ENCODE results near the gene KDM3B. TPM values are rescaled to one million over a fixed set of nuclear protein-coding genes. Genes with fewer than 3 reads are reported as not detected.
"Not testable (repeated sequence)": the region's sequence is repeated elsewhere in the genome, so short reads cannot be mapped to it uniquely, and the experiment has no call there.

Gene KDM3B
- total RNA-seq = 10 to 100 TPM; 38.6 to 39.6 TPM

GRCh38 chr5:138352071-138352721, at the start of gene KDM3B:
Gene KDM3B (plus strand): TSS chr5:138352685. CDS start chr5:138352796, 111 bp downstream.
- intact Hi-C loops (cut with micrococcal nuclease) = loop anchor here (1.0 to 10.0 kb wide), 4 partner anchors 14 to 317 kb away; partner anchors contain the start of genes CDC23, FAM13B and FAM53C
- Mint-ChIP-seq H3K27ac (peak within 1 kb of the TSS; percentile 91), H3K36me3 (peaks cover 20% of the 10 kb centered on the region), H3K9me3 (peaks cover 12% of the 10 kb centered on the region), H3K4me3 (peak within 1 kb of the TSS; percentile 91), H3K27me3 (no peaks in the 10 kb centered on the region), H3K4me1 (ENCODE audit: low read depth) (peaks cover 30% of the 10 kb centered on the region)
- ChIA-PET POLR2A (interaction anchor here (0.9 to 8.9 kb wide), 7 partner anchors 13 to 191 kb away, joined by 4 to 105 read pairs (median 7); partner anchors contain the start of genes CDC23, CDC25C, EGR1 and ETF1), CTCF (interaction anchor here (0.7 to 5.8 kb wide), 50 partner anchors 8 to 597 kb away, joined by 3 to 192 read pairs (median 4); partner anchors contain the start of genes CDC23, CDC25C, EGR1 and ETF1)
- peak; percentile 95 for DNase-seq

GRCh38 chr5:138303372-138303771, 49.1 kb upstream of the KDM3B start:
- no peak overlapping the region for H3K27ac Mint-ChIP-seq
- intact Hi-C loops (cut with micrococcal nuclease) = no loop called here
- no peaks in the 10 kb centered on the region for H3K27me3 Mint-ChIP-seq
- DNase-seq = no peak
- CTCF ChIA-PET = no interaction called here
- no peaks in the 10 kb centered on the region for H3K4me1 Mint-ChIP-seq (ENCODE audit: low read depth)
- H3K9me3 Mint-ChIP-seq = no peaks in the 10 kb centered on the region
- no peaks in the 10 kb centered on the region for H3K36me3 Mint-ChIP-seq
- no peak overlapping the region for H3K4me3 Mint-ChIP-seq
- POLR2A ChIA-PET = no interaction called here

GRCh38 chr5:138305797-138306196, 46.7 kb upstream of the KDM3B start:
- CTCF ChIA-PET = interaction anchor here (0.6 kb wide), 1 partner anchor 46 kb away, joined by 3 read pairs; no protein-coding TSS in a partner anchor
- H3K27me3 Mint-ChIP-seq = no peaks in the 10 kb centered on the region
- no peak for DNase-seq
- intact Hi-C loops (cut with micrococcal nuclease) = no loop called here
- POLR2A ChIA-PET = no interaction called here
- no peaks in the 10 kb centered on the region for H3K36me3 Mint-ChIP-seq
- no peaks in the 10 kb centered on the region for H3K9me3 Mint-ChIP-seq
- H3K4me1 Mint-ChIP-seq (ENCODE audit: low read depth) = no peaks in the 10 kb centered on the region
- H3K27ac Mint-ChIP-seq = no peak overlapping the region
- no peak overlapping the region for H3K4me3 Mint-ChIP-seq

GRCh38 chr5:138315751-138316278, 36.7 kb upstream of the KDM3B start:
- H3K36me3 Mint-ChIP-seq = peaks cover 7% of the 10 kb centered on the region
- H3K4me3 Mint-ChIP-seq = no peak overlapping the region
- intact Hi-C loops (cut with micrococcal nuclease) = no loop called here
- DNase-seq = no peak
- H3K27ac Mint-ChIP-seq = no peak overlapping the region
- ChIA-PET CTCF (no interaction called here), POLR2A (no interaction called here)
- H3K4me1 Mint-ChIP-seq (ENCODE audit: low read depth) = no peaks in the 10 kb centered on the region
- no peaks in the 10 kb centered on the region for H3K27me3 Mint-ChIP-seq
- H3K9me3 Mint-ChIP-seq = no peaks in the 10 kb centered on the region

- POLR2A ChIA-PET = no interaction called here
- CTCF ChIA-PET = no interaction called here
- DNase-seq = no peak
- intact Hi-C loops (cut with micrococcal nuclease) = no loop called here
- no peaks in the 10 kb centered on the region for H3K27me3 Mint-ChIP-seq
- no peak overlapping the region for H3K27ac Mint-ChIP-seq
- peaks cover 7% of the 10 kb centered on the region for H3K36me3 Mint-ChIP-seq
- no peaks in the 10 kb centered on the region for H3K9me3 Mint-ChIP-seq
- H3K4me3 Mint-ChIP-seq = no peak overlapping the region
- no peaks in the 10 kb centered on the region for H3K4me1 Mint-ChIP-seq (ENCODE audit: low read depth)
Measured at GRCh38 chr5:138316355-138316754, 36.1 kb upstream of the KDM3B start.

- H3K27me3 Mint-ChIP-seq; H3K4me1 Mint-ChIP-seq (ENCODE audit: low read depth); H3K4me3 Mint-ChIP-seq; CTCF ChIA-PET; intact Hi-C loops (cut with micrococcal nuclease); H3K9me3 Mint-ChIP-seq; H3K27ac Mint-ChIP-seq; POLR2A ChIA-PET; H3K36me3 Mint-ChIP-seq; DNase-seq: not testable (repeated sequence)
Measured at GRCh38 chr5:138318211-138318610, 34.3 kb upstream of the KDM3B start.

GRCh38 chr5:138330813-138331448, 21.6 kb upstream of the KDM3B start:
- CTCF ChIA-PET = interaction anchor here (1.2 to 5.8 kb wide), 3 partner anchors 22 to 295 kb away, joined by 3 to 113 read pairs (median 3); partner anchors contain the start of gene KDM3B
- no peak for DNase-seq
- Mint-ChIP-seq H3K4me3 (peak overlapping the region; percentile 83), H3K27me3 (no peaks in the 10 kb centered on the region), H3K9me3 (no peaks in the 10 kb centered on the region), H3K36me3 (no peaks in the 10 kb centered on the region), H3K27ac (peak overlapping the region; percentile 81), H3K4me1 (ENCODE audit: low read depth) (peaks cover 22% of the 10 kb centered on the region)
- intact Hi-C loops (cut with micrococcal nuclease) = loop anchor here (1.0 to 2.0 kb wide), 3 partner anchors 24 to 134 kb away; partner anchors contain the start of genes CDC23 and EGR1
- POLR2A ChIA-PET = interaction anchor here (1.0 to 3.5 kb wide), 4 partner anchors 20 to 213 kb away, joined by 4 to 24 read pairs (median 4); partner anchors contain the start of genes CDC23, ETF1 and KDM3B

GRCh38 chr5:138331449-138332368, 20.8 kb upstream of the KDM3B start, which contains the start of gene CDC25C:
Gene CDC25C (minus strand): TSS chr5:138331804. CDS start chr5:138331180, 624 bp downstream.
- H3K27ac Mint-ChIP-seq = peak within 1 kb of the TSS; percentile 81
- POLR2A ChIA-PET = interaction anchor here (0.6 to 3.5 kb wide), 7 partner anchors 9 to 212 kb away, joined by 3 to 24 read pairs (median 4); partner anchors contain the start of genes CDC23, ETF1, KDM3B and KIF20A
- peak; percentile 98 for DNase-seq
- no peaks in the 10 kb centered on the region for H3K36me3 Mint-ChIP-seq
- H3K27me3 Mint-ChIP-seq = no peaks in the 10 kb centered on the region
- CTCF ChIA-PET = interaction anchor here (0.8 to 5.8 kb wide), 5 partner anchors 15 to 296 kb away, joined by 3 to 113 read pairs (median 3); partner anchors contain the start of genes BRD8, KDM3B and KIF20A
- intact Hi-C loops (cut with micrococcal nuclease) = loop anchor here (1.0 to 2.0 kb wide), 3 partner anchors 24 to 133 kb away; partner anchors contain the start of genes CDC23 and EGR1
- peaks cover 23% of the 10 kb centered on the region for H3K4me1 Mint-ChIP-seq (ENCODE audit: low read depth)
- H3K4me3 Mint-ChIP-seq = peak within 1 kb of the TSS; percentile 83
- no peaks in the 10 kb centered on the region for H3K9me3 Mint-ChIP-seq

GRCh38 chr5:138334867-138335447, 17.5 kb upstream of the KDM3B start:
- peak overlapping the region; percentile 24 for H3K4me3 Mint-ChIP-seq
- no peaks in the 10 kb centered on the region for H3K9me3 Mint-ChIP-seq
- intact Hi-C loops (cut with micrococcal nuclease) = loop anchor here (5.0 kb wide), 2 partner anchors 207 to 583 kb away; partner anchors contain the start of genes ETF1 and HNRNPA0
- CTCF ChIA-PET = interaction anchor here (0.6 to 5.8 kb wide), 2 partner anchors 18 to 369 kb away, joined by 3 to 113 read pairs; partner anchors contain the start of gene KDM3B
- H3K27me3 Mint-ChIP-seq = no peaks in the 10 kb centered on the region
- H3K4me1 Mint-ChIP-seq (ENCODE audit: low read depth) = peaks cover 43% of the 10 kb centered on the region
- DNase-seq = peak; percentile 23
- no peaks in the 10 kb centered on the region for H3K36me3 Mint-ChIP-seq
- POLR2A ChIA-PET = no interaction called here
- H3K27ac Mint-ChIP-seq = no peak overlapping the region

GRCh38 chr5:138336952-138337684, 15.4 kb upstream of the KDM3B start:
- H3K9me3 Mint-ChIP-seq = no peaks in the 10 kb centered on the region
- H3K27ac Mint-ChIP-seq = peak overlapping the region; percentile 96
- H3K4me3 Mint-ChIP-seq = peak overlapping the region; percentile 93
- ChIA-PET CTCF (interaction anchor here (1.1 to 8.4 kb wide), 2 partner anchors 13 to 16 kb away, joined by 4 to 192 read pairs; partner anchors contain the start of gene KDM3B), POLR2A (interaction anchor here (1.7 to 6.0 kb wide), 2 partner anchors 14 to 159 kb away, joined by 8 to 105 read pairs; partner anchors contain the start of genes BRD8, KDM3B and KIF20A)
- intact Hi-C loops (cut with micrococcal nuclease) = loop anchor here (5.0 kb wide), 2 partner anchors 205 to 585 kb away; partner anchors contain the start of genes ETF1 and HNRNPA0
- no peaks in the 10 kb centered on the region for H3K27me3 Mint-ChIP-seq
- peaks cover 41% of the 10 kb centered on the region for H3K4me1 Mint-ChIP-seq (ENCODE audit: low read depth)
- DNase-seq = no peak
- peaks cover 7% of the 10 kb centered on the region for H3K36me3 Mint-ChIP-seq

Measured in activated CD4-positive, alpha-beta memory T cell treated with anti-CD3 and anti-CD28 coated beads for 36 hours (primary cell).